IMR-90 (cell line): ENCODE data around the gene SCN1B. TPM values are rescaled to one million over a fixed set of nuclear protein-coding genes. Genes with fewer than 3 reads are reported as not detected.
"Not testable (repeated sequence)": the region's sequence is repeated elsewhere in the genome, so short reads cannot be mapped to it uniquely, and the experiment has no call there.

Experiments used
- ATAC-seq: fragments of 200-7000 bp; cut with Tn5 transposase; 2 replicates; pipeline ENCODE4 v1.9.1; 2020; ENCODE audit warnings: low read depth, mild to moderate bottlenecking, moderate library complexity
- BruUV-seq: library from RNA; stranded (reverse); fragments of 400-500 nt; replicated peaks from 2 replicates; lab custom pipeline; 2021; lab: Mats Ljungman, UMichigan
- CTCF ChIA-PET: fragments of 300-600 bp; formaldehyde crosslinking; extraction: SDS; loops from one replicate; lab custom pipeline; 2021; ENCODE audit warnings: antibody characterized with exemption; lab: Yijun Ruan, JAX
- POLR2A ChIA-PET: fragments of 300-600 bp; sonication (Branson Sonifier 250); formaldehyde crosslinking; loops from one replicate; lab custom pipeline; 2022; ENCODE audit warnings: antibody characterized with exemption; ENCODE audit not compliant: unreplicated experiment; lab: Charles Lee
- DNase-seq: peaks from one replicate; pipeline ENCODE4 v3.0.0; 2013
- H2AFZ ChIP-seq: replicated peaks from 2 replicates; pipeline ENCODE3; 2013; ENCODE audit warnings: low read length, mild to moderate bottlenecking; ENCODE audit not compliant: poor library complexity
- H2AK5ac ChIP-seq: 2 replicates; pipeline ENCODE4 v1.6.1; 2013; ENCODE audit warnings: low read depth, low read length, inconsistent platforms
- H2AK9ac ChIP-seq: replicated peaks from 2 replicates; pipeline ENCODE3; 2013; ENCODE audit warnings: mild to moderate bottlenecking, low read depth, low read length, moderate library complexity; ENCODE audit not compliant: poor library complexity
- H2BK120ac ChIP-seq: 2 replicates; pipeline ENCODE4 v1.6.1; 2013; ENCODE audit warnings: low read depth, low read length, inconsistent platforms
- H2BK15ac ChIP-seq: 3 replicates; pipeline ENCODE4 v1.6.1; 2013; ENCODE audit warnings: low read depth, low read length, inconsistent platforms
- H2BK20ac ChIP-seq: 2 replicates; pipeline ENCODE4 v1.6.1; 2013; ENCODE audit warnings: low read depth, mild to moderate bottlenecking, inconsistent platforms, low read length, moderate library complexity
- H2BK5ac ChIP-seq: 2 replicates; pipeline ENCODE4 v1.6.1; 2013; ENCODE audit warnings: mild to moderate bottlenecking, low read depth, low read length, inconsistent platforms; ENCODE audit not compliant: poor library complexity, severe bottlenecking
- H3K14ac ChIP-seq: replicated peaks from 2 replicates; pipeline ENCODE4 v1.6.1; 2013; ENCODE audit warnings: low read depth, low read length, inconsistent platforms
- H3K18ac ChIP-seq: 2 replicates; pipeline ENCODE4 v1.6.1; 2013; ENCODE audit warnings: low read depth, low read length, control low read depth
- H3K23ac ChIP-seq: 2 replicates; pipeline ENCODE4 v1.6.1; 2013; ENCODE audit warnings: low read depth, low read length, inconsistent platforms
- H3K27ac ChIP-seq: 2 replicates; pipeline ENCODE4 v1.5.1; 2013; ENCODE audit warnings: mild to moderate bottlenecking, control low read depth, low read length; ENCODE audit not compliant: insufficient read depth
- H3K27me3 ChIP-seq: 2 replicates; pipeline ENCODE4 v1.6.1; 2013; ENCODE audit warnings: low read length; ENCODE audit not compliant: control insufficient read depth, insufficient read depth
- H3K36me3 ChIP-seq: 2 replicates; pipeline ENCODE4 v1.6.1; 2013; ENCODE audit warnings: low read length, mixed read lengths; ENCODE audit not compliant: control insufficient read depth, insufficient read depth
- H3K4ac ChIP-seq: 2 replicates; pipeline ENCODE4 v1.6.1; 2013; ENCODE audit warnings: low read depth, low read length, inconsistent platforms
- H3K4me1 ChIP-seq: 2 replicates; pipeline ENCODE4 v1.6.1; 2013; ENCODE audit warnings: low read length, mixed read lengths; ENCODE audit not compliant: control insufficient read depth, insufficient read depth
- H3K4me2 ChIP-seq: 2 replicates; pipeline ENCODE4 v1.6.1; 2013; ENCODE audit warnings: low read depth, mild to moderate bottlenecking, control low read depth, low read length, moderate library complexity
- H3K4me3 ChIP-seq: 2 replicates; pipeline ENCODE4 v1.5.1; 2013; ENCODE audit warnings: low read depth, mild to moderate bottlenecking, control low read depth, low read length, moderate library complexity; ENCODE audit not compliant: insufficient read depth
- H3K56ac ChIP-seq: 2 replicates; pipeline ENCODE4 v1.6.1; 2013; ENCODE audit warnings: low read length, inconsistent platforms; ENCODE audit not compliant: insufficient read depth; ENCODE audit errors: extremely low read depth
- H3K79me1 ChIP-seq, 2 experiments: 2 replicates each; pipeline ENCODE4 v1.6.1; 2013; ENCODE audit warnings: low read length in 2 of 2, inconsistent platforms in 1 of 2, low read depth in 1 of 2
- H3K9ac ChIP-seq: 2 replicates; pipeline ENCODE4 v1.6.1; 2013; ENCODE audit warnings: low read depth, low read length, control low read depth
- H3K9me1 ChIP-seq: 2 replicates; pipeline ENCODE4 v1.6.1; 2013; ENCODE audit warnings: low read length, inconsistent platforms; ENCODE audit not compliant: insufficient read depth
- H3K9me3 ChIP-seq: 2 replicates; pipeline ENCODE4 v1.6.1; 2013; ENCODE audit warnings: low read length; ENCODE audit not compliant: control insufficient read depth, insufficient read depth
- H4K20me1 ChIP-seq: 2 replicates; pipeline ENCODE4 v1.6.1; 2013; ENCODE audit warnings: low read length, inconsistent platforms; ENCODE audit not compliant: insufficient read depth
- H4K5ac ChIP-seq: 2 replicates; pipeline ENCODE4 v1.6.1; 2013; ENCODE audit warnings: mild to moderate bottlenecking, low read depth, low read length, control low read depth
- H4K8ac ChIP-seq, 2 experiments: 2 replicates each; pipeline ENCODE4 v1.6.1; 2013; ENCODE audit warnings: low read depth in 2 of 2, low read length in 2 of 2, control low read depth in 1 of 2, inconsistent platforms in 1 of 2
- H4K91ac ChIP-seq: 2 replicates; pipeline ENCODE4 v1.6.1; 2013; ENCODE audit warnings: low read depth, low read length, inconsistent platforms; ENCODE audit not compliant: insufficient read depth
- WGBS, 2 experiments: methylation state at CpG; one replicate each; pipeline versions ENCODE4 v1.1.5 to v1.1.7; 2013; ENCODE audit warnings: missing lambda C conversion rate in 2 of 2; ENCODE audit not compliant: insufficient read length in 1 of 2; ENCODE audit errors: extremely low coverage in 2 of 2; 5-methylcytosine and 5-hydroxymethylcytosine counted together
- dilution Hi-C: fragments of 300-500 bp; cut with HindIII; formaldehyde crosslinking; loops from one replicate; pipeline ENCODE4 v1.14.3; 2018; ENCODE audit warnings: low sequenced_read_pairs; ENCODE audit not compliant: unreplicated experiment
- in situ Hi-C: fragments of 300-500 bp; cut with MboI; formaldehyde crosslinking; loops from 3 replicates; pipeline ENCODE4 v1.14.3; 2019; ENCODE audit warnings: low sequenced_read_pairs, inconsistent platforms, mixed read lengths
- intact Hi-C: fragments of 100-400 bp; cut with micrococcal nuclease; formaldehyde crosslinking; loops from 2 replicates; pipeline ENCODE4 v1.10.0; 2022
- polyA plus RNA-seq, 3 experiments: library from polyadenylated mRNA; depleted of rRNA; stranded (reverse); fragments of >200 nt; gene quantifications; 2 replicates each; pipeline ENCODE4 v1.2.3, GENCODE V29; 2012; ENCODE audit warnings: low replicate concordance in 1 of 3
- total RNA-seq: library from RNA; depleted of rRNA; stranded (reverse); fragments of >200 nt; gene quantifications from 2 replicates; pipeline ENCODE4 v1.2.3, GENCODE V29; 2012

The SCN1B gene
- total and polyA plus RNA-seq, 2 of the 4 experiments (the other 2 are of a cell fraction), result 2.0 to 9.6 TPM

- H2BK120ac ChIP-seq, POLR2A ChIA-PET, DNase-seq, H4K91ac ChIP-seq, H2BK5ac ChIP-seq, H3K18ac ChIP-seq, H3K27me3 ChIP-seq, H3K4me2 ChIP-seq, H2BK15ac ChIP-seq, H3K14ac ChIP-seq, dilution Hi-C loops, H2AK5ac ChIP-seq, in situ Hi-C loops, BruUV-seq, H3K9me3 ChIP-seq, H4K8ac ChIP-seq, H3K4ac ChIP-seq, H3K4me3 ChIP-seq, H3K56ac ChIP-seq, H3K23ac ChIP-seq, H4K5ac ChIP-seq, H3K9ac ChIP-seq, intact Hi-C loops, H3K36me3 ChIP-seq, H2BK20ac ChIP-seq, H3K9me1 ChIP-seq, H2AK9ac ChIP-seq, CTCF ChIA-PET, ATAC-seq, H3K27ac ChIP-seq, H2AFZ ChIP-seq: not testable (repeated sequence)
- peaks cover 20% of the 10 kb centered on the region for H4K20me1 ChIP-seq
- peaks cover 11 to 34% of the 10 kb centered on the region in 2 experiments for H3K79me1 ChIP-seq
- no CpG with 5 or more reads among the region's 7 CpGs for WGBS, 2 experiments
- H3K4me1 ChIP-seq, result peaks cover 11% of the 10 kb centered on the region
Observed at GRCh38 chr19:34998224-34998623, 32.0 kb upstream of the SCN1B start.
